Activated CD4-positive, CD25-positive, alpha-beta regulatory T cell treated with anti-CD3 and anti-CD28 coated beads, Interleukin-2, amount 50 U/mL, for 24 hours (primary cell): Measurements from ENCODE around the gene DBH.

Experiments used
- ATAC-seq, 2 donors: fragments of 150-1000 bp; cut with Tn5 transposase; one replicate each; pipeline ENCODE4 v1.10.0; 2021; ENCODE audit warnings: mild to moderate bottlenecking in 1 of 2, moderate library complexity in 1 of 2

DBH gene

DNA sequence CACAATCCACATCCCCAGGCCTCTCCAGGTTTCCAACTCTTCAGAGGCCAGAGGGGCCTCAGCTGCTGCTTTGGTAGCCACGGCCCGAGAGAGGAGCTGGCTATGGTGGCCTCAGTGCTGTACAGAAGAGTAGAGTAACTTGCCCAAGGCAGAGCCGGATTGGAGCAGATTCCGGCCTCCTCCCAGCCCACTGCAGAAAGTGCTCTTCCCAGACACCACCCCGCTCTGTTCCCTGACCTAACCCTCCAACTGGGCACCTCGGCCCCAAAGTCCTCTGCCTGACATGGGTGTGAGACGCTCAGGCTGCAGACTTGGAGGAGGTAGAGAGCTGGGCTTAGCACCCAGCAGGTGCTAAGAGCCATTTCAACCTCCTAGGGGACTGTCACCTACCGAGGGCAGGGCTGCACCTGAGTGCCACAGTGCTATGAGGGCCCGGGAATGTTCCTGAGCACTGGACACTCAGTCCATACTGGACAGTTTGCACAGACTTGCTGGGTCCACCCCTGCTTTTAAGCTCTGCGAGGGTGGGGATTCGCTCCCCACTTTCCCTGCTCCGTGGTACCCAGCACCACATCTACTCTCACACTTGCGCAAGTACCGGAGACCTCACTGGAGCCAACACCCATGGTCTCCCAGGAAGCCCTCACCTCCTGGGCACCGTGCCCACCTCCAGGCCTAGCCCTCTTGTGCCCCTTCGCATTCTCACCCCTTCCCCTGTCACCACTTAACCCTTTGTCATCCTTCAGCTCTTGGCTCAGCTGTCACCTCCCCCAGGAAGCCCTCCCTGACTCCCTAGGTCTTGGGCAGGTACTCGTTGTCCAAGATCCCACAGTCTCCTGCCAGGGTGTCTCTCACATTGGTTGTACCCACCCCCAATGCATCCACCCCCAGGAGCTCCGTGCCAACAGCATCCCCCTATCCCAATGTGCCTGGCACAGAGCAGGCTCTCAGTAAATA lies 49.8 kb downstream of the DBH start:
- no peak for ATAC-seq

- no peak for ATAC-seq
Observed at GRCh38 chr9:133686642-133687575, 50.7 kb downstream of the DBH start.

DNA sequence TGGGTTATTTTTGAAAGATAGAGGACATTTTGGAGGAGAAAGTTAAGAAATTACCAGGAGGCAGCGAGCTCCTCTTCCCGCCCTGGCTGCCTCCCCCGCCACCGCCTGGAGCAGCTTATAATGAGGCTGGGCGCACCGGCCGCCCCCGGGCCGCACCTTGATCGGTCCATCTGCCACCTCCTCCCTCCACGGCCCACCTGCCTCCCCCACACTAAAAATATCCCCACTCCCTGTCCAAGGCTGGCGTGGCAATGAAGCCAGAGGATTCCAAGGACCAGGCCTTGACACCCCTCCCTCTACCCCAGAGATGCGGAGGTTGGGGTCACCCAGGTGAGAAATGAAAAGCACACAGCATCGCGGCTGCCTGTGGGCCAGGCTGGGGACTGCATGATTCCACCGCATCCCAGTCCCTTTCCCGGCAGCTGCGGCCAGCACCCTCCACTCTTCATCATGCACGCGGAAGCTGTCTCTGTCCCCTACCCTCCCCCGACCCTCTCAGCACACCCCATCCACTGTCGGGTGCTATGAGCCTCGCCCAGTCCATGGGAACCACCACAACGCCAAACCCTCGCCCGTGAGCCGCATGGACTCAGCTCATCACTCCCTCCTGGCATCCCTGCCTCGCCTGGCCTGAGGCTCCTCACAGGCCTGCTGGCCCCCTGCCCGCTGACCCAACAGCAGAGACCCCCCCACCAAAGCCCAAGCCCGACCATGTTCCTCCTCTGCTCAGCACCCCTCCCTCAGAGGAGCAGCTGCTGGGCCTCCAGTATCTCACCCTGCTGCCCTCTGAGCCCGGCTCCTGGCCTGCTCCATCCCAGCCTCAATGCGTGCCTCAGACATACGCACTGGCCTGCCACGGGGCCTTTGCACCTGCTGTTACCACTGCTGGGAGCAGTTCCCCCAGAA lies 51.9 kb downstream of the DBH start:
- no peak for ATAC-seq

DNA sequence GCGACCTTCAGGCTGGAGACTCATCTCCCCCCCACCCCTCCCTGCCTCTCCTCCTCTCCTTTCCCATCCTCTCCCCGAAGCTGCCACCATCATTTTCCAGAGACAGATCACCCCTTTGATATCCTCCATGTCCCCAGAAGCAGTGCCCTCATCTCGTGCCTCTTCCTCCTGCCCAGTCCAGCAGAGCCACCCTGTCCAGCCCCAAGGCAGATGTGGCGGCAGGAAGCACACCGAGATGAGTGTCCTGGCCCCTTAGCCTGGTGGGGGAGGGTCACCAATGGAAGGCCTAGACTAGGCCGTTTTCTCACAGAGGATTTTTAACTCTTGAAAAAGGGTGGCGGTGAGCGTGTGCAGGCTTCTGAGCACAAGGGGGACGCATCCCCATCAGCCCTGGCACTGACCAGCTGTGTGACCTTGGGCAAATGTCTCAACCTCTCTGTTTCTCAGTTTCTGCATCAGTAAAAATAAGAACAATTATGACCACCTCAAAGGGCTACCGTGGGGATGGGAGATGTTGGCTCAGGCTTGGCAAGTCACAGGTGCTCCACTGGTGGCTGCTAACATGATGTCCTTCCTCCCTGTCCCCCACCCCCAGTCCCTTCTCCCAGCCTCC lies 53.1 kb downstream of the DBH start:
- no peak for ATAC-seq

DNA sequence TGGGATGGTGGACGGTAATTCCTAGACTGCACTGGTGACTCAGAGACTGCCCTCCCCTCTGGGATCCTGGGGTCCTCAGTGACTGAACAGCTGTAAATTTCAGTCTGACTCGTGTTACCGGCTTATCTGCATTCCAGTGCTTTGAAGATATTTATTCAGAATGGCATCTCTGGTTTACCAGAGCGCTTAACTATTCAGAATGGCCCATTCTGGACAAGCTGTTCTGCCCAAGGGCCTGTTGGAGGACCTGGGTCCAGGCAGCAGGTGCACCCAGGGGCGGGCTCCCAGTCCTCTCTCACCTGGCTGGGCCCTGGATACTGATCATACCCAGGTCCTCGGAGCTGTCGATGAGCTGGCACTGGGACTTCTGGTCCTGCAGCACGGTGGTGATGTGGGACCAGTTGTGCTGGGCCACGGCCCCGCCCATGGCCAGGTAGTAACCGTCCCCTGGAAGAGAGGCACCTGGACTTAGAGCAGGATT lies 54.0 kb downstream of the DBH start:
- ATAC-seq: no peak

GRCh38 chr9:133691191-133691590 lies 55.0 kb downstream of the DBH start:
- ATAC-seq: no peak

DNA sequence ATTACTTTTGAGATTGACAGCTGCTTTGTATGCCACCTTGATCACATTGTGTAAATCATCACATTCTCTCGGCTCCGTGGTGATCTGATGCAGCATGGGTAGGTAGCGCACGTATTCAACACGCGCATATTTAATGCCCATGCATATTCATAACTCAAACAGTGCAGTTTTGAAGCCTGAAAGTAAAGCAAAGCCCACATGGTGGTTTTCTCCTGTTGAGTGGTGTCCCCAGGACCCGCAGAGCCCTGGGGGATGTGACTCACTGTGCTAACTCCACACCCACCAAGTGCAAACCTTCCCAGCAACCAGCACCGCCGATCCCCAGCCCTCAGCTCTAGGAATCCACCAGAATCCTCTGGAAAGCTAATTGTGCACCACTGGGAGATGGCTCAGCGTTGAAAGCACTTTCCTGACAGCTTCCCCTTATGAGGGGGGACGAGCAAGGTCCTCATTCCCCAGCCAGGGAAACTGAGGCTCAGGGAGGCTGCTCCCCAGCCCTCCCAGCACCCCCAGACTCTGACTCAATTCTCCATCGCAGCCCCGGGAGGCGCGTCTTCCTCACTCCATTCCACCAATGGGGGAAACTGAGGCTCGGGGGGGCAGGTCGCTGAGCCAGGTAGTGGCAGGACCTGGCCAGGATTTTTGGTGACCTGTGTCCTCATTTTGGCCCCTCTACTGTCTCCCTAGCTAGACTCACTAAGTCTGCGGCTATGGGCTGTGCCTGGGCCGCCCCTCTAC lies 55.6 kb downstream of the DBH start:
- peak; percentile 89 to 95 for ATAC-seq

GRCh38 chr9:133692364-133692985 lies 56.3 kb downstream of the DBH start:
- ATAC-seq: no peak

GRCh38 chr9:133693116-133693515 lies 57.0 kb downstream of the DBH start:
- no peak for ATAC-seq

- ATAC-seq: no peak
Observed at GRCh38 chr9:133693703-133694529, 57.8 kb downstream of the DBH start.

DNA sequence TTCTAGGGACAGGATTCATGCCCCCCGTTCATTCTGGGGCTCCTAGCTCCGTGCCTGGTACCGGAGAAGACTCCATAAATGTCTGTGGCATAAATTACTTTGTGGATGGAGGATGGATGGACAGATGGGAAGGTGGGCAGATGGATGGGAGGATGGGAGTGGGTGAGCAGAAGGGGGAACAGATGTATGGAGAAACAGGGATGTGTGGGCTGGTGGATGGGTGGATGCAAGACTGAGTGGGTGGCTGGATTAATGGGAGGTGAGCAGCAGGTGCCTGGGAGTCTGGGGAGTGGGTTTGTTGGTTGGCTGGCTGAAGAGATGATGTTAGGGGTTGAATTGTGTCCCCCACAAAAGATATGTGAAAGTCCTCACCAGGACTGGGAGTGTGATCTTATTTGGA lies 58.5 kb downstream of the DBH start:
- ATAC-seq: no peak

DNA sequence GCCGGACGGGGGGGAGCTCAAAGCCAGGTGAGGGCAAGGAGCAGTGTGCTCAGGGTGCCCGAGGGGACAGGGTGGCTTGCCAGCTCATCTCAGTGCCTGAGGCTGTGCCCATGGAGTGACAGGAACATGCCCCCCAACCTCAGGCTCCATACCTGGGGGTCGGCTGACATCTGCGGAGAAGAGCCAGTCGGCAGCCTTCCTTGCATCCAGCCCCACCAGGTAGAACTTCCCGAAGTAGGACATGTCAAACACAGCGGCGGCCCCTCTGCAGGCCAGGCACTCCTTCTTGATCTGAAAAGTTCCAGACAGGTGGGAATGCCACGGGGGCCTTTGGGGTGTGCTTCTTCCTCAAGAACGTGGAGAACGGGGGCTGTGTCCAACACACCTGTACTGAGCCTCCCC lies 59.9 kb downstream of the DBH start:
- no peak for ATAC-seq

DNA sequence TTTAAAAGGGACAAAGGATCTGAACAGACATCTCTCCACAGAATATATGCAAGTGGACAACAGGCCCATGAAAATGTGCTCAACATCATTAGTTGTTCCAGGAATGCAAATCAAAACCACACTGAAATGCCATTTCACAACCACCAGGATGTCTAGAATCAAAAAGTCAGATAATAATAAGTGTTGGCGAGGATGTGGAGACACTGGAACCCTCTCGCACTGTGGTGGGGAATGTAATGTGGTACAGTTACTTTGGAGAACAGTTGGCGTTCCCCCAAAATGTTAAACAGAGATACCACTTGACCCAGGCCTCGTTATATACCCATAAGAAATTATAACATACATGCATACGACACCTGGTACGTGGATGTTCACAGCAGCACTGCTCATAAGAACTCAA lies 63.4 kb downstream of the DBH start:
- no peak for ATAC-seq

DNA sequence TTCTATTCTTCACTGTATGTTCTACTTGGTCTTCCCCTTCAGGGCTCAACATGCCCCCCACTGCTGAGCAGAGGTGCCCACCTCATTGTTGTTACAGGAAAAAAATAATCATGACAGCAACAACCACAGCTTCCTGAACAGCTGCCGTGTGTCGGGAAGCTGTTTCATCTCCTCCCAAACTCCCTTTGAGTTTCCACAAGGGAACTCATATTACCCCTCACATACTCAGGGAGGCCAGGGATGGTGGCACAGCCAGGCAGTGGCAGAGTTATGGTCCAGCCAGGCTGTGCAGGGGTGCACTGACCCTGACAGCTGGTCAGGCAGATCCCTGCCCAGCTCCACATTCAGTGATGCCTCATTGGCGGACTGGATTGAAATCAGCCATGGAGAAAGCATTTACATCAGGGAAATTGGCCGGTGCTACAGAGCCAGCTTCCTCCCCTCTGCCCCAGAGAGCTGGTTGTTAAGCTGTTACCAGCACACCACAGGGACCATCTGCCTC lies 64.7 kb downstream of the DBH start:
- ATAC-seq: peak; percentile 26 to 34

GRCh38 chr9:133701321-133701980 lies 65.3 kb downstream of the DBH start:
- peak; percentile 47 to 50 for ATAC-seq

DNA sequence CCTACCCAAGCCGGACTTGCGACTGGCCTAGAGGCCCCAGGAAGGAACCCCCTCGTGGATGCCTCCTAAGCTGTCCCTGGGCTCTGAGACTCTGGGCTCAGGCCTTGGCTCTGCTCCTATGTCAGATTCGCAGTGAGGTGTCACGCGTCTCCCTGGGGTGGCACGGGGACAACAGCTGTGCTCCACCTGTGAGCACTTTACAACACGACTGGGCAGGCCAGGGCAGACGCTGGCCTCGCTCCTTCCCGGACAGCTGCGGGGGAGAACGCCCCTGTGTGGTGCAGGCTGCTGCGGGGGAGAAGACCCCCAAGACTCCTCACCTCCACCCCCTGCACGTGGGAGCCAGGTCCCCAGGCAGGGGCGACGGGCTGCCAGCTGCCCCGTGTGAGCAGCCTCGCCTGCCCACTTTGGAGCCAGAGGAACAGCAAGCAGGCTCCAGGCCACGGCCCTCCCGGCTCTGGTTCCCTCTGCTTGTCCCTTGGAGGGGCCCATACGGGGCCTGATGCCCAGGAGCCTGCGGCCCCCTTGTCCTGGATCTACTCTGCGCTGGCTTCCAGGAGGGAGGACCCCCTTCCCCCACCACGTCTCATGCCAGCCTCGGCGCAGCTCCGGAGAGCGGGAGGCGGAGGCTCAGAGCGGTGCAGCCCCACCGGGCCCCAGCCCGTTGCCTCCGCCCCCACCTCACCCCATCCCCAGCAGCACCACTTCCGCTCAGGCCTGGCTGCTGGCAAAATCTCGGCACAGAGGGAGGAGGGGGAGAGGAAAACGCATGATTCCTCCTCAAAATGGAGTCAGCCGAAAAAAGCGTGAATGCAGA lies 66.0 kb downstream of the DBH start:
- ATAC-seq: peak; percentile 84 to 88

DNA sequence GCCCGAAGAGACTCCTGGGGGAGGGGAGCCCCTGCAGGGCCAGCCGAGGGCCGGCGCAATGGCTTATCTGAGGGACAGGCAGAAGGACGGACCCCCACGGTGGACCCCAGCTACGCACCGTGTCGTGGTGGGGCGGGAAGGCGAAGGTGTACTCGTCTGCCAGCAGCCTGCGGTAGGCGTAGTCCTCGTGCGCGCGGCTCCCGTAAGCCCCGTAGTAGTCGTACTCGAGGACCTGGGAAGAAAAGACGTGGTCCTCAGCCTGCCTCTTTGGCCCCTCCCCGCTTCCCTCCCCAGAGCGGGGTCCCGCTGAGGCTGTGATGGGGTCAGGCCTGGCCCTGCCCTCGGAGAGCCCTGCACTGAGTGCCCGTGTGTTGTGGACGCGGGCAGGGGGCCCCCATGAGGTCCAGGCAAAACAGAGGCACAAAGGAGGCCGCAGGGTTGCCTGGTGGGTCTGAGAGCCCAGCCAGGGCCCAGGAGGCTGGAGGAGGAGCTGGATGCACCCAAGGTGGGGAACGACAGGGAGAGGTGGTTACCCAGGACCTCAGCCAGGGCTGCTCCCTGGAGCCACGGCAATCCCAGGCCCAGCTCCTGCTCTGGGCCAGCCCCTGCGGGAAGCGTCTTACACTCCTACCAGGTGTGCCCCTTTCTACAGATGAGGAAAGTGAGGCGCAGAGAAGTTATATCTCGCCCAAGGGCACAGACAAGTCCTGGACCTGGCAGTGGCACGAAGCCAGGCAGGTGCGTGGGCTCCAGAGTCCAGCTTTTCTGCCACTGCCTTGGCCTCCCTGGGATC lies 66.8 kb downstream of the DBH start:
- peak; percentile 10 to 11 for ATAC-seq
